Coronary artery (tissue), 2 donors: Measurements from ENCODE around the gene DYSF.

Experiments
- DNase-seq: peaks from one replicate; pipeline ENCODE4 v3.0.0-alpha.2; 2017; ENCODE audit warnings: low spot score
- H3K27ac ChIP-seq, 2 donors: fragments of 200-600 bp; sonication (generic); one replicate each; pipeline ENCODE4 v1.5.1; 2016 to 2019
- H3K4me3 ChIP-seq: fragments of 200-600 bp; sonication (generic); 2 replicates; pipeline ENCODE4 v1.5.1; 2016; ENCODE audit warnings: mild to moderate bottlenecking, moderate library complexity
- CTCF ChIP-seq: fragments of 200-600 bp; sonication (generic); IDR thresholded peaks from one replicate; pipeline ENCODE4 v1.5.1; 2019; ENCODE audit warnings: antibody characterized with exemption

The DYSF gene

GRCh38 chr2:71687412-71687811, 234.1 kb downstream of the DYSF start:
- Histone ChIP-seq H3K27ac (no peak overlapping the region), H3K4me3 (no peak overlapping the region)
- no peak for TF ChIP-seq CTCF
- DNase-seq: no peak

GRCh38 chr2:71688530-71688929, 235.2 kb downstream of the DYSF start:
- H3K27ac ChIP-seq: no peak overlapping the region
- no peak for DNase-seq

GRCh38 chr2:71689393-71689792, 236.0 kb downstream of the DYSF start:
- no peak for TF ChIP-seq CTCF
- Histone ChIP-seq H3K27ac (no peak overlapping the region), H3K4me3 (no peak overlapping the region)
- no peak for DNase-seq

More at GRCh38 chr2:71688530-71688929, 235.2 kb downstream of the DYSF start:
- TF ChIP-seq CTCF: no peak
- no peak overlapping the region for H3K4me3 ChIP-seq

- no peak overlapping the region for H3K4me3 ChIP-seq
- H3K27ac ChIP-seq: no peak overlapping the region
- TF ChIP-seq CTCF: no peak
- DNase-seq: no peak
Observed at GRCh38 chr2:71689968-71690834, 236.8 kb downstream of the DYSF start.

- no peak for TF ChIP-seq CTCF
- no peak overlapping the region for H3K27ac ChIP-seq
- no peak overlapping the region for H3K4me3 ChIP-seq
- no peak for DNase-seq
Observed at GRCh38 chr2:71690876-71691475, 237.6 kb downstream of the DYSF start.

GRCh38 chr2:71691747-71692441, 238.5 kb downstream of the DYSF start:
- H3K27ac ChIP-seq: no peak overlapping the region
- TF ChIP-seq CTCF: no peak
- no peak overlapping the region for H3K4me3 ChIP-seq
- no peak for DNase-seq
